Karpas-422 (cell line): Measurements from ENCODE around the gene CDHR4. TPM values are rescaled to one million over a fixed set of nuclear protein-coding genes. Genes with fewer than 3 reads are reported as not detected.
"Not testable (repeated sequence)": the region's sequence is repeated elsewhere in the genome, so short reads cannot be mapped to it uniquely, and the experiment has no call there.

Experiments used
- DNase-seq: peaks from one replicate; pipeline ENCODE4 v3.0.0-alpha.2; 2015
- H2AFZ ChIP-seq: fragments of 200-600 bp; sonication (generic); 2 replicates; pipeline ENCODE4 v1.6.1; 2014; ENCODE audit warnings: antibody characterized with exemption, low read length, mixed read lengths
- H3K27ac ChIP-seq: fragments of 200-600 bp; sonication (generic); 2 replicates; pipeline ENCODE4 v1.5.1; 2014; ENCODE audit warnings: mild to moderate bottlenecking, low read length, moderate library complexity
- H3K27me3 ChIP-seq: fragments of 200-600 bp; sonication (generic); 2 replicates; pipeline ENCODE4 v1.6.1; 2014; ENCODE audit warnings: low read length, mixed read lengths
- H3K36me3 ChIP-seq: fragments of 200-600 bp; sonication (generic); 2 replicates; pipeline ENCODE4 v1.6.1; 2014; ENCODE audit warnings: low read length, mixed read lengths; ENCODE audit not compliant: insufficient read depth
- H3K4me1 ChIP-seq: fragments of 200-600 bp; sonication (generic); 2 replicates; pipeline ENCODE4 v1.6.1; 2014; ENCODE audit warnings: mild to moderate bottlenecking, low read length, mixed read lengths
- H3K4me2 ChIP-seq: fragments of 200-600 bp; sonication (generic); 2 replicates; pipeline ENCODE4 v1.6.1; 2014; ENCODE audit warnings: low read length, low read depth, mild to moderate bottlenecking; ENCODE audit not compliant: poor library complexity, severe bottlenecking
- H3K4me3 ChIP-seq: fragments of 200-600 bp; sonication (generic); 2 replicates; pipeline ENCODE4 v1.5.1; 2014; ENCODE audit warnings: mild to moderate bottlenecking, antibody characterized with exemption, low read length, mixed read lengths
- H3K79me2 ChIP-seq: fragments of 200-600 bp; sonication (generic); 2 replicates; pipeline ENCODE4 v1.6.1; 2014; ENCODE audit warnings: mild to moderate bottlenecking, low read length, mixed read lengths
- H3K9ac ChIP-seq: fragments of 200-600 bp; sonication (generic); 2 replicates; pipeline ENCODE4 v1.6.0; 2014; ENCODE audit warnings: low read length
- H3K9me2 ChIP-seq: fragments of 200-600 bp; sonication (generic), shearing (Covaris generic); replicated peaks from 2 replicates; pipeline ENCODE4 v1.6.0; 2014; ENCODE audit warnings: mild to moderate bottlenecking, low read length, moderate library complexity; ENCODE audit not compliant: insufficient read depth
- H3K9me3 ChIP-seq: fragments of 300-700, 200-600 bp; sonication (generic); 2 replicates; pipeline ENCODE4 v1.6.1; 2014; ENCODE audit warnings: low read length, mixed read lengths
- H4K20me1 ChIP-seq: fragments of 200-600 bp; sonication (generic); 2 replicates; pipeline ENCODE4 v1.6.1; 2014; ENCODE audit warnings: mild to moderate bottlenecking, antibody characterized with exemption, low read length, low read depth; ENCODE audit not compliant: insufficient read depth
- total RNA-seq: library from RNA; depleted of rRNA; stranded (reverse); fragments of >200 nt; shearing (Covaris generic); gene quantifications from 2 replicates; pipeline ENCODE4 v1.2.3, GENCODE V29; 2014; ENCODE audit warnings: low replicate concordance

The CDHR4 gene
- total RNA-seq, 1 experiment from 2014 or later: not detected

DNA sequence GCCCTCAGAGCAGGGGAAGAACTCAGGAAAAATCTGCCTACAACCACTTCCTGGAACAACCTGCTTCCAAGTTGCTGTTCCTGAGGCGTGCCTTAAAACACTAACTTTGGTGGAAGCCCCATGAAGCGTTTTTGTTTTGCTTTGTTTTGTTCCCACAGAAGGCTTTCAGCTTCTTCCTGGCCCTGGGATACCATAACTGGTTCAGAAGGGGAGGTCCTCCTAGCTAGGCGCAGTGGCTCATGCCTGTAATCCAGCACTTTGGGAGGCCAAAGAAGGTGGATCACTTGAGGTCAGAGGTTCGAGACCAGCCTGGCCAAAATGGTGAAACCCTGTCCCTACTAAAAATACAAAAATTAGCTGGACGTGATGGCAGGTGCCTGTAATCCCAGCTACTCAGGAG lies 12.1 kb downstream of the CDHR4 start:
- peak overlapping the region; percentile 96 for H3K4me2 ChIP-seq
- peaks cover 32% of the 10 kb centered on the region for H3K4me1 ChIP-seq
- DNase-seq: no peak
- no peaks in the 10 kb centered on the region for H3K36me3 ChIP-seq
- no peaks in the 10 kb centered on the region for H4K20me1 ChIP-seq
- H2AFZ ChIP-seq: no peak overlapping the region
- no peaks in the 10 kb centered on the region for H3K27me3 ChIP-seq
- H3K79me2 ChIP-seq: peaks cover 33% of the 10 kb centered on the region
- H3K4me3 ChIP-seq: peak overlapping the region; percentile 91; the same call in 1 of the 2 replicates
- H3K9ac ChIP-seq: peak overlapping the region; percentile 78; the same call in 1 of the 2 replicates
- H3K27ac ChIP-seq: no peak overlapping the region
- H3K9me2 ChIP-seq: no peaks in the 10 kb centered on the region
- no peaks in the 10 kb centered on the region for H3K9me3 ChIP-seq

DNA sequence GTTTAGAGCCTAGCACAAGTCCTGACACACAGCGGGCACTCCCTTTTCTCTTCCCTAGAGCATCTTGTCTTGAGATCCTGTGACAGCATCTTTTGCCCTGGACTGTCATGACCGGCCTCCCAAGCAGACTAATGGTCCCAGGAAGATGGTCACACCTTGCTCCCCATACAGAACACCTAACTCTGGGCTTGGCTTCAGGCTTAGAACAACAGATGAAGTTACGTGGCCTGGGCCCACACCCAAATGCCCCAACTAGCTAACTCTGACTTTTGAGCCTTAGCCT lies 12.6 kb downstream of the CDHR4 start:
- H3K27me3 ChIP-seq: no peaks in the 10 kb centered on the region
- H3K9ac ChIP-seq: peak overlapping the region; percentile 78
- peaks cover 32% of the 10 kb centered on the region for H3K4me1 ChIP-seq
- H4K20me1 ChIP-seq: no peaks in the 10 kb centered on the region
- no peak overlapping the region for H2AFZ ChIP-seq
- H3K9me2 ChIP-seq: no peaks in the 10 kb centered on the region
- H3K9me3 ChIP-seq: no peaks in the 10 kb centered on the region
- no peak for DNase-seq
- peak overlapping the region; percentile 91 for H3K4me3 ChIP-seq
- H3K4me2 ChIP-seq: peak overlapping the region; percentile 96
- no peak overlapping the region for H3K27ac ChIP-seq
- H3K79me2 ChIP-seq: peaks cover 37% of the 10 kb centered on the region
- H3K36me3 ChIP-seq: no peaks in the 10 kb centered on the region

DNA sequence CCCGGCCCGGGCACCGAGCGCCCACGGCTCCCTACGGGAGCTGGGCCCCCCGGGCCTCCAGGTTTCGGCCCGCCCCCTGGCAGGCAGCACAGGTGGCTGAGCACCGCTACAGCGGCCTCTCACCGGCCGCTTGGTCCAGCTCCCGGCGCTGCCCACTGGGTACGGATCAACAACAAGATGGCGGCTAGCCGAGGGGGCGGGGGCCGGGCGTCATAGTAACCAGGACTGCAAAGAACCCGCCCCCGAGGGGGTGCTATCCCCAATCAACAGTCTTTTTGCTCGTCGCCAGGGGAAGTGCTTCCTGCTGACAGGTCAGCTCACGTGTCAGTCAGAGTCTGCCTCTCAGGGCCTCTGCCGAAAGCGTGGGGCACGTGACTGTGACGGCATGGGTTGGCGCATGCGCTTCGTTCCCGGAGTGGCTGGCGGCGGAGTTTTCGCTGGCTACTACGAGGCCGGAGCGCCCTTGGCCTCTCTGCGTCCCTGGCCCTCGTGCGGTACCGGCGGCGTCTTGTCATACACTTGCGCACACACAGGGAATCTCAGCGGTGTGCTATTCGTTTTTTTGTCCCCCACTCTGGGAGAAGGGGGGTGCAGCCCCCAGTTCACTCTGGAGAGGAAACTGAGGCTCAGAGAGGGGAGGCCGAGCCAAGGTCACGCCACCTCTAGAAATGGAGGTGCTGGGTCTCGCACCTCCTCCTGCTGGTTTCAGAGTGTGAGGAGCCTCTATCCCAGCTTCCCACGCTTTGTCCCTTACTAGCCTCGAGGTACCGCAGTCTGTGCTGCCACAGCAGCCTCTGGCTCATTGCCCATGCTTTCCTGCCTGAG lies 13.1 kb downstream of the CDHR4 start, which contains the start of gene IP6K1:
TSS of gene IP6K1 (minus strand) at position 186 of the 825 bp plus-strand sequence. CDS start 38,502 bp downstream, outside the sequence.
- Histone ChIP-seq H3K9me3 (no peaks in the 10 kb centered on the region), H3K27ac (peak within 1 kb of the TSS; percentile 51), H3K79me2 (peaks cover 41% of the 10 kb centered on the region), H3K4me1 (peaks cover 32% of the 10 kb centered on the region), H3K9me2 (no peaks in the 10 kb centered on the region), H3K27me3 (no peaks in the 10 kb centered on the region), H3K4me3 (peak within 1 kb of the TSS; percentile 91), H3K9ac (peak within 1 kb of the TSS; percentile 85), H4K20me1 (no peaks in the 10 kb centered on the region), H2AFZ (peak within 1 kb of the TSS; percentile 76; the same call in 1 of the 2 replicates), H3K4me2 (peak within 1 kb of the TSS; percentile 96), H3K36me3 (peaks cover 2% of the 10 kb centered on the region)
- peak; percentile 100 for DNase-seq

DNA sequence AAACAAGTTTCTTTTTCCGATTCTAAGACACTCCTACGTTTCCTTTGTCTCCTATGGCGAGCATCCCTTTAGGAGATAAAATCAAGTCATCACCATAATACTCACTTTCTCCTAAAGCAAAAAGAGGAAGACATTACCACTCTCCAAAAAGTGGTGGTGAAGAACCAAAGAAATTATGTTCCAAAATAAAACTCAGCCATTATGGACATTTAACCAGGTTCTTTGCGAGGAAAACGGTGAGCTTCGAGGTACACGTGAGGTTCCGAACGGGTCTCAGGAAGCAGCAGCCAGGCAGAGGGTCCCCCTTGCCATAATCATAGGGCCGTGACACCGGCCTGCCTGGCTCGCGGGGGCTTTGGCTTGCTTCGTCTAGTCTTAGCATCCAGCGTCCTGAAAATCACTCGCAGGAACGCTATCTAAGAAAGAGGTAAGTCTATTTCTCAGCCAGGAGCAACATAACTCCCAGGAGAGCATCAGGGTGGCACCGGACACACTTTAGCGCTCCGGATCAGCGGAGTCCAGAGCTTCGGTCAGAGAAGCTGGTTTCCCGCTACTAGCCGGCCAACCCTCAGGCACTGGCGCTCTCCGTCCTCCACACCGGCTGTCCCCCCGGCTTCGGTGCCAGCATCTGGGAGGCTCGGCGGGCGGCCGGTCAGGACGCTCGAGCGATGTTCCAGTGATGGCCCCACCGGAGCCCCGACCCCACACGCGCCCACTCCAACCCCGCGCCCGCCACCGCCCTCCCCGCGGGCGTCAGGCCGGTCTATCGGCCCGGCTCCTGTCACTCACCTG lies 13.9 kb downstream of the CDHR4 start:
- no peaks in the 10 kb centered on the region for H3K9me2 ChIP-seq
- H2AFZ ChIP-seq: peak overlapping the region; percentile 25; the same call in 1 of the 2 replicates
- no peaks in the 10 kb centered on the region for H3K9me3 ChIP-seq
- H3K27ac ChIP-seq: peak overlapping the region; percentile 51
- H3K4me1 ChIP-seq: peaks cover 29% of the 10 kb centered on the region
- no peaks in the 10 kb centered on the region for H4K20me1 ChIP-seq
- H3K9ac ChIP-seq: peak overlapping the region; percentile 85
- peak overlapping the region; percentile 96 for H3K4me2 ChIP-seq
- peak; percentile 67 for DNase-seq
- H3K36me3 ChIP-seq: peaks cover 6% of the 10 kb centered on the region
- H3K27me3 ChIP-seq: no peaks in the 10 kb centered on the region
- peaks cover 49% of the 10 kb centered on the region for H3K79me2 ChIP-seq
- H3K4me3 ChIP-seq: peak overlapping the region; percentile 91

DNA sequence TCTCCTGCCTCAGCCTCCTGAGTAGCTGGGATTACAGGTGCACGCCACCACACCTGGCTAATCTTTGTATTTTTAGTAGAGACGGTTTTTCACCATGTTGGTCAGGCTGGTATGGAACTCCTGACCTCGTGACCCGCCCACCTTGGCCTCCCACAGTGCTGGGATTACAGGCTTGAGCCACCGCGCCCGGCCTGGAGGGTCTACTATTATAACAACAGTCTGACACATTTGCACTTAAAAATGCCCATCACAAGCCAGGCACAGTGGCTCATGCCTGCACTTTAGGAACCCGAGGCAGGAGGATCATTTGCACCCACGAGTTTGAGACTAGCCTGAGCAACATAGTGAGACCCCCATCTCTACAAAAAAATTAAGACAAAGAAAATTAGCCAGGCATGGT lies 17.4 kb downstream of the CDHR4 start:
- not testable (repeated sequence) for H3K4me3 ChIP-seq, H2AFZ ChIP-seq, H3K9me3 ChIP-seq, H3K27me3 ChIP-seq, H3K27ac ChIP-seq, H4K20me1 ChIP-seq, H3K4me2 ChIP-seq, H3K36me3 ChIP-seq, H3K9me2 ChIP-seq, H3K9ac ChIP-seq, DNase-seq
- H3K4me1 ChIP-seq: peaks cover 17% of the 10 kb centered on the region
- H3K79me2 ChIP-seq: peaks cover 78% of the 10 kb centered on the region

DNA sequence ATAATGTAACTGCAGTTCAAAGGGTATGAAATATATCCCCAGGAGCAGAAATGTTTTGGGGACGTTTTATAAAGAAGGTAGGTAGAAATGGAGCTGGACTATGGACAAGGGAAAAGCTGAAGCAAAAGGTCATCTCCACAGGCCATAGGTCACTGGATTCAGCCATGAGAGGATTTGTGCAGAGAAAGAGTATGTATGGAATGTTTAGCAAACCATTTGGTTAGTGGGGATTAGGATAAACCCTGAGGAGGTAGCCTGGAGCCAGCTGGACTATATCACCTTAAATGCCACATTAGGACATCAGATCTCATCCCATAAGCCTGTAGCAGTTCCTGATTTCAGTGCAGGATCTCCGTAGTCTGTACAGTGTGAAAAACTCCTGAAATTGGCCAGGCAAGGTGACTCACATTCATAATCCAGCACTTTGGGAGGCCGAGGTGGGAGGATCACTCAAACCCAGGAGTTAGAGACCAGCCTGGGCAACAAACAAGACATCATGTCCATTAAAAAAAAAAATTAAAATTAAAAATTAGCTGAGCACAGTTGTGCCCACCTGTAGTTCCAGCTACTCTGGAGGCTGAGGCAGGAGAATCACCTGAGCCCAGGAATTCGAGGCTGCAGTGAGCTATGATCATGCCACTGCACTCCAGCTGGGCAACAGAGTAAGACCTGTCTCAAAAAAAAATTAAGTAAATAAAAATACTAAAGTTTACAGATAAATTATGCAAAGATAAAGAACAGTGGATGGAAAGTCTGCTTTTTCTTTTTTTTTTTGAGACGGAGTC lies 18.1 kb downstream of the CDHR4 start:
- H2AFZ ChIP-seq: no peak overlapping the region
- H3K9me2 ChIP-seq: no peaks in the 10 kb centered on the region
- no peak for DNase-seq
- H3K79me2 ChIP-seq: peaks cover 84% of the 10 kb centered on the region
- H3K36me3 ChIP-seq: peaks cover 10% of the 10 kb centered on the region
- no peak overlapping the region for H3K27ac ChIP-seq
- no peaks in the 10 kb centered on the region for H3K27me3 ChIP-seq
- no peak overlapping the region for H3K4me3 ChIP-seq
- H3K4me2 ChIP-seq: no peak overlapping the region
- H3K9ac ChIP-seq: no peak overlapping the region
- H4K20me1 ChIP-seq: no peaks in the 10 kb centered on the region
- H3K9me3 ChIP-seq: no peaks in the 10 kb centered on the region
- H3K4me1 ChIP-seq: peaks cover 10% of the 10 kb centered on the region

DNA sequence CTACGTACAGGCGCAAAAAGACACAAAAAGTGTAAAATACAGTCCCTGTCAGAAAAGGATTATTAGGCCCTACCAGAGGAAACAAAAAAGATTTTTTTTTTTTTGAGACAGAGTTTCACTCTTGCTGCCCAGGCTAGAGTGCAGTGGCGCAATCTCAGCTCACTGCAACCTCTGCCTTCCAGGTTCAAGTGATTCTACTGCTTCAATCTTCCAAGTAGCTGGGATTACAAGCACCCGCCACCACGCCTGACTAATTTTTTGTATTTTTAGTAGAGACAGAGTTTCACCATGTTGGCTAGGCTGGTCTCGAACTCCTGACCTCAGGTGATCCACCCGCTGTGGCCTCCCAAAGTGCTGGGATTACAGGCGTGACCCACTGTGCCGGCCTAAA lies 18.7 kb downstream of the CDHR4 start:
- H3K27ac ChIP-seq, H3K4me3 ChIP-seq, DNase-seq, H3K9me2 ChIP-seq, H2AFZ ChIP-seq, H3K4me1 ChIP-seq, H3K9me3 ChIP-seq, H3K36me3 ChIP-seq, H4K20me1 ChIP-seq, H3K9ac ChIP-seq, H3K4me2 ChIP-seq, H3K27me3 ChIP-seq: not testable (repeated sequence)
- H3K79me2 ChIP-seq: peaks cover 88% of the 10 kb centered on the region
